Hematopoietic multipotent progenitor cell treated with erythropoietin and hydrocortisone succinate and interleukin-3 and kit ligand, for 15 days (in vitro differentiated cells): ENCODE data around the gene STPG3.
A peak's percentile ranks its signal among the peaks of the same experiment; 100 is the strongest.

Source experiments
- DNase-seq: peaks from one replicate; pipeline ENCODE4 v3.0.0-alpha.2; 2015; ENCODE audit warnings: low spot score

STPG3 gene

DNA sequence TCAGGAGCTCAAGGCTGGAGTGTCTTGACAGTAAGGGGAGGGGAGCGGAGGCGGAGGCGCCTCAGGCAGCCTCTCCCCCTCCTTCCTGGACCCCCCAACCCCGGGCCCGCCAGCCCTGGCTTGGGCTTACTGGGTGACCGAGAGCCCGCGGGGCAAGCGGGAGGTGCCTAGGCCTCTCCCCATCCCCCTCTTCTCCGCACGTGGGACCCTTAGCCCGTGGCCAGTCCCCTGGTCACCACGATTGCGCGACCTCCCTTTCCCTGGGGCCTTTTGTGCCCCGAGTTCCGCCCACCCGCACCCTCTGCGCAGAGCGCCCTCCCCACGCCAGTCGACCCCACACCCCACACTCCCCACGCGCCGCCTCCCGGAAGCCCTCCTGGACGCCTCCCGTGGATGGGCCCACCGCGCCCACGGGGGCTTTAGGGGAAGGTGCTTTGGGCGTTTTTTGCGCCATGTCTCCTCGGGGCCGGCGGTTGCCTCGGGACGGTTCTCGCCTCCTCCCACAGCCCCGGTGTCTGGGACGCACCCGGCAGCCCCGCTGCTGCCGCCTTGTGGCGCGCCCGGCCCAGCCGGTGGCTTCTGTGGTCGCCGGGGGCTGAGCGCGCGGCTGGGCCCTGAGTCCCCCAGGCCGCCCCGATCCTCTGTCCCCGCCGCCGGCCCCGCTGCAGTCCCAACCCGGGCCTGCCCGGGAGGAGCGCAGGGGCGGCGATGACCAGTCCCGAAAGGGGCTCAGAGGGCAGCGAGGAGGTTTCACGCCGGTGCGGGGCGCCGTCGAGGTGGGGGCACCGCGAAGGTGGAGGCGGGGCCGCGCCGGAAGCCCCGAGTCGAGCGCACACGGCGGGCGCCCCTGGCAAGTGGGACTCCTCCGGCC is 29.6 kb downstream of the STPG3 start:
- no peak for DNase-seq

DNA sequence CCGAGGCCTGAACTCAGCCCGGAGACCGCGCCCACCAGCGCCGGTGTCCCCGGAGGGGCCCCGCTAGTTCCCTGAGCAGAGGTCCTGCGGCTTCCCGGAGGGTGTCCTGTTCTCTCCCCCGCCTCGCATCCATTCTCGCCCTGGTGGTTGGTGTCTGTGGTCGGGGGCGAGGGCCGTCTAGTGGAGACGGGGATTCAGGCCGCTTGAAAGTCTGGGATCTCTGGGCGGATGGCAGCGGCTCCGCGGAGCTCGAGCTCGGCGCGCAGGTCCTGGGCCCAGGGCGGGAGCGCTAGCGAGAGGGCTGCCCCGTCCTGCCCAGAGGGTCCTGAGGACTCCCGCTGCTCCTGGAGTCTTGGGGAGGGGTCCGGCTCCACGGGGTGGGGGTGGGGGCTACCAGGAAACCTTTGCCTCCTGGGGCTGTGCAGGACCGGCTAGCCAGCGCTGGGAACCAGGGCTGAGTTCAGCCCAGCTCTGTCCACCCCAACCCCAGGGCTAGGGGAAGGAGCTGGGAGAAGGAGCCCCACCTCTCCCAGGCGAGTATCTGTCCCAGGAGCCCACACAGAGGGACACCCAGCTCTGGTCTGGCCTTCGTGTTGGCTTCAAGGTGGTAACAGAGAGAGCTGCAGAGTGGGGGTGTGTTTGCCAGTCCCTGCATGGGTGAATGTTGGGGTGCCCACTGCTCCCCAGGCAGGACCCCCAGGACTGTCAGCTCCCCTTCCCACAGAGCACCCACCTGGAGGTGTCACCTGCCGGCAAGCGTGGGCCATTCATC is 30.4 kb downstream of the STPG3 start:
- no peak for DNase-seq

DNA sequence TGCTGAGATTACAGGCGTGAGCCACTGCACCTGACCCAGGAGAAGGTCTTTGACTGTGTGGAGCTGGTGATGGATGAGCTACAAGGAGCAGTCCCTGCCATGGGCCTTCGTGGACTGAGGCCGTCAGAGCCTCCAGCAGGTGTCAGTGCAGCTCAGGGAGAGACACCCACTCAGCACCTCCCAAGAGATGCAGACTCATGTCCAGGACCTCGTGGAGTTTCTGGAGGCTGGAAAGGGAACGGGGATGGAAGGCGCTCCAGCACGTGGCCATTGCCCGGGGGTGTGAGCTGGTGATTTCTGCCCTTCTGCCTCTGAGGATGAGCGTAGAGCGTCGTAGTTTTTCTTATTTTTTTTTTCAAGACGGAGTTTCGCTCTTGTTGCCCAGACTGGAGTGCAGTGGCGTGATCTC is 35.9 kb downstream of the STPG3 start:
- no peak for DNase-seq

DNA sequence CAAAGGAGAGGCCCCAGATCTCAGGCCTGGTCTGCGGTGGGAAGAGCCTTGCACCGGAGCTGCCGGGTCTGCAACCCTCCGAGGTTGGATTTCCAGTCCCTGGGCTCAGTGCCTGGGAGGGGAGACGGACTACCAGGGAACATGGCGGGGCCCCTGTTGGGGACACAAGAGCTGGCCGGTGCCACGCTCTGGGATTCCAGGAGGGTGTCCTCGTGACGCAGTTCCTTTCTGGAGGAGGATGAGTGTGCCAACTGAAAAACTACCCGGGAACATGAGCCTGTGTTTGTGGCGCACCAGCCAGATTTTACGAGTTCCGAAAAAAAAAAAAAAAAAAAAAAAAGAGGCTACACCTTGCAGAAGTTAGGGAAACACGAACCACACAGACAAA is 42.0 kb downstream of the STPG3 start:
- DNase-seq = no peak

DNA sequence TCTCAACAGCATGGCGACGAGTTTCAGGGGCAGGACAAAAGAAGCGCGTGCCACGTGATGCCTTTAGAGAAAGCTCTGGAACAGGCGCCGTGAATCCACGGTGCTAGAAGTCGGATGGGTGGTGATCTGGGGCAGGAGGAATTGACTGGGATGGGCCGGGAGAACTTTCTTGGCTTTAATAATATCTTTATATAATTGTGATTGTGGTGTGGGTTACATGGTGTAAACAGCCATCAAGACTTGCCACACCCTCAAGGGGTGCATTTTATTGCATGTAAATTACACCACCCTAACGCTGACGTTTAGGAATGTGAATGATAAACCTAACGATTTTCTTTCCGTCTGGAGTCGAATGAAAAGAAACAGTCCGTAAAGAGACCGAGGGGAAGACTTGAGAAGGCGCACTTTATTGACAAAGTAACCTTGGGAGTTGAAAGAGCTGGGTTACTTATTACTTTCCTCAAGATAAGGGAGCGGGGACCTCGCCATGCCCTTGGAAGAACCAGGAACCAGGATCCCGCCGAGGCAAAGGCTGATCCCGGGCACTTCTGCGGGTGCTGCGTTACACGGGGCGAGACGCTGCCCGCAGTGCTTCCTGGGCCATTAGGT is 42.5 kb downstream of the STPG3 start:
- no peak for DNase-seq

DNA sequence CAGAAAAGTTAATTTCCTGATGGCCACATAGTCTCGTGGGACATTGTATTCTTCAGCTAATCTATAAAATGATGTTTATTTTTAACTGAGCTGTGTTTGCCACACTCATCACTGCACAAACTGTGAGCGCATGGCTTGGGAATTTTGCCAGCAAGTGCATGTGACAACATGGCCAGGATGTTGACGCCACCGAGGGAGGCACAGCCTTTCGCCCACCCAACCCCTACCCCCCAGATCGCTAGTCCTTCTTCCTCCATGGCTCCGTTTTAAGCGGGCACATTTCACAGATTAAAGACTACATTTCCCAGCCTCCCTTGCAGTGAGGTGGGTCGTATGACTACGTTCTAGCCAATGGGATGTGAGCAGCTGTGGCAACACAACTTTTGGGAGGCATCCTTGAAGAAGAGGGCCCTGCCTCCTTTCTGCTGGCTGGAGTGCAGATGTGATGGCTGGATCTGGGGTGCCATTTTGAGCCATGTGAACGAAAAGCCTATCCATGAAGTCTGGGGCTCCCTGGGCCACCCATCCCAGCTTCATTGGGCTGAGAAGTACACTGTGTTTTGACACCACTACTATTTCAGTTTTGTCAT is 43.1 kb downstream of the STPG3 start:
- DNase-seq = no peak

DNA sequence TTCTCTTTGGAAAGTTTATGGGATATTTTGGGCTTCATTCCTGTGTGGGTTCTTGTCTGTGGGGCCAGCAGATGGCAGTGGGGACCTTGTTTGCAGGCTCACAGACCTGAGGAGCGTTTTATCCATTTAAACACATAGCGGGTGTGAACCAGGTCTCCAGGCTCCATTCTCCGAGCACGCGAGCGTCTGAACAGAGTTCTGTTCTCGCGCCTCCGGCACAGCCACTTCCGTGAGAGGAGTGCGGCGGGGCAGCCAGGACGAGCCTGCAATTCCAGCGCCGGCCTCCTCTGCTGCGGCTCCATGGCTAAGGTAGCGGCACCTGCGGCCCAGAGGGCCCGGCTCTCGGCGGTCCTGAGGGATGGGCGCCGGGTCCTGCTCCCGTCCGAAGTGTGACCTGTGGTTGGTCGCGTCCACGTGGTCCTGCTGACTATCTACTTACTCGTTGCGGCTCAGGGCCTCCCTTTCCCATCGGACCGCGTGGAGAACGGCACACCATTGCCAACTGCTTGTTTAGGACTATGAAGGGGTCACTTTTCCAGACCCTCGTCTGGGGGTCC is 43.7 kb downstream of the STPG3 start:
- no peak for DNase-seq

DNA sequence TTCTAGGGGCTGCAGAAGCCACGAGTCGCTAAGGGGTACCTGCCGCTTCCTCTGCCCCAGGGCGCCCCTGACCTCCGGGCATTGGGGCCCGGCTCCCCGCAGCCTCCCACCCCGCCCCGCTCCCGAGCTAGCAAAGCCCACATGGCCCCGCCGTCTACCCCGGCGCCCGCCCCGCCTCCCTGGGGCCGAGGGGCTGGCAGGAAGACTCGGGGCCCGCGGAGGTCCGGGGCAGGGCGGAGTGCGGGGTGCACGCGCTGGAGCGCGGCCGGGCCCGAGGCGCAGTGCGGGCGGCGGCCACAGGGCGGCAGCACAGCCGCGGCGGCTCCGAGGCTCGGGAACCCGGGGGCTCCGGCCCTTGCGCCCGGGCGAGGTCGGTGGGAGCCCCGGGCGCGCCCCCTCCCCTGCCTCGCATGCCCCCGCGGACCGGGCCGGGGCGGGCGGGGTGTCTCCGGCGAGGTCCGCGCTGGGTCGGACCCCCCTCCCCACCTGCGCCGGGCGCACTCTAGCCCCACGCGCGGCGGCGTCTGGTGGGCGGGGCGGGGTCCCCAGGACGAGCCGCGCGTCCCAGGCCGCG is 44.2 kb downstream of the STPG3 start:
- DNase-seq = peak; percentile 14

DNA sequence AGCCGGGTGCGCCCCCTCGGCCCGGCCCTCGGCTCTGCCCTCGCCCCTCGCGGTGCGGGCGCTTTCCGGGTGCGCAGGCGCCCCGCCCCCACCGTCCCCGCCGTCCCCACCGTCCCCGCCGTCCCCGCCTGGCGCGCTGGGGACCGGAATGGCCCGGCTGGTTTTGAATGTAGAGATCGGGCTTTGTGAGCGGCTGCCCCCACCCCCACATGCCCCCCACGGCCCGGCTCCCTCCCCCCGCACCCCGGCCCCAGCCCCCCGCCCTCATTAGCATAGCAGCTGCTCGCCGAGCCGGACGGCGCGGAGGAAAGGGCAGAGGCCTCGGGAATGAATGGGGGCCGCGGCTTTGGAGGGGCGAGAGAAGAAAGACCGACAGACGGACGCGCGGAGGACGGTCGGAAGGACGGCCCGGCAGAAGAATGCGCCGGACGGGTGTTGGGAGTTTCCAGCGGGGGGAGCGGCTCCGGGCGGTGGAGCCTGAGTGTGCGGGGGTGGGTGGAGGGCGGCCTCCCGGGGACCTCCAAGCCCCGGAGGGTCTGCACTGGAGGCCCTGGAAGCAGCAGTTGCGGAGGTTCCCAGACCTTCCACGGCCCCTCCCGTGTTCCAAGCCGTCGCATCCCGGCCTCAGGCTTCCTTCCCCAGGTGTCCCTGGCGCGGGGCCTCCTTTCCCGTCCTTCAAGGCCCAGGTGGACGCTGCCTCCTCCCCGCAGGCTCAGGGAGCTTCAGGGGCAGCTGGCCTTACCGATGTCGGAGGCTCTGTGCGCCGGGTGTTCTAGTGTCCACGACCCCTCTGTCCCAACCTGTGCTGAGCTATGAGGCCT is 45.0 kb downstream of the STPG3 start:
- DNase-seq = no peak

DNA sequence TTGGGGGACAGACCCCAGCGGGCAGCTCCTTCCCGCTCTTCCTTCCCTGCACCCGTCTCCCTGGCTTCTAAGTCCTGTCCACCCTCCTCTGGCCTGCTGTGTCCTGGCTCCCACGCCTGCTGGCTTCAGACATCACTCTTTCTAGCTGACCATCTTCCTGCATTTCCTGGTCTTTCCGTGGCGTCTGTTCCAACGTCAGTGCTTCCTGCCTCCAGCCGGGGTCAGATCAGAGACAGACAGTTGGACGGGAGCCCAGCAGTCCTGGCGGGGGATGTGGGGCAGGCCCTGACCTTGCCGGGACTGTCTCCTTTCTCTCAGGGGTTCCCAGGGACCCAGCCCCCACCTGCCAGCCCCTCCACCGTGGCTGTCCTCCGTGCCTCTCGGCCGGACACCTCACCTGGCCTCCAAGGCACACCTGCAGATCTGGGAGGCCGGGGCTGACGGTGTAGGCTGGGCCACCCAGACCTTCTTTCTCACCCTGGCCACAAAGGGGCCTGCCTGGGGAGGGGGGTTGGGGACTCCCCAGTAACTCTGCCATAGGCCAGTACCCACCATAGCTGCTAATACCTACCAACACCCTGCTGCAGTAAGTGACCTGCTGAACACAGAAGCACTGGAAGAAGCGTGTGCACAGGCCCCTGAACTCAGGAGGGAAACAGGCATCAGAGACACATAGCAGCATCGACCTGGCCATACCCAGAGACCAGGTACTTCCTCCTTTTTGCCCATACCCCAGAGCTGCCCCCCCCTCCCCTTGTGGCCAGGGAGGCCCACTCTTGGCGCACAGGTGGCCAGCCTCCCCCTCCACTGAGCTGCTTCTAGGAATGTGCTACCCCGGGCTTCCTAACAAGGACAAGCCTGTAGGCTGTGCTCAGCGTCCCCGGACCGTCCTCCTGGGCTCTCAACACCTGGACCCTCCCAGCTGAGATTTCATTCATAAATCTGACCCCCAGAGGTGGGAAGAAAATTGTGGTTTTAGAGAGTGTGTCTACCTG is 45.9 kb downstream of the STPG3 start:
- no peak for DNase-seq

DNA sequence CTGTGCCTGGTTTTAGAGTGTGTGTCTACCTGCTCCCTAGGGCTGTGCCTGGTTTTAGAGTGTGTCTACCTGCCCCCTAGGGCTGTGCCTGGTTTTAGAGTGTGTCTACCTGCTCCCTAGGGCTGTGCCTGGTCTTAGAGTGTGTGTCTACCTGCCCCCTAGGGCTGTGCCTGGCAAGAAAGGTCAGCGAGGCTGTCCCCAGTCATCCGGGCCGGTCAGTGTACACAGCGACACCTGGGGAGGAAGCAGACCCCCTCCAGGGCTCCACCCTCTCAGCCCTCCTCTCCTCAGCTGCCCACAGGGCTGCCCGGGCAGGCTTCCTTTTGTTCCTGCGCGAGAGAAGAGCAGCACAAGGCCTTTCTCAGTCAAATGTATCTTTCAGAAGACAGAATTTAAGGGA is 46.9 kb downstream of the STPG3 start:
- DNase-seq = no peak

DNA sequence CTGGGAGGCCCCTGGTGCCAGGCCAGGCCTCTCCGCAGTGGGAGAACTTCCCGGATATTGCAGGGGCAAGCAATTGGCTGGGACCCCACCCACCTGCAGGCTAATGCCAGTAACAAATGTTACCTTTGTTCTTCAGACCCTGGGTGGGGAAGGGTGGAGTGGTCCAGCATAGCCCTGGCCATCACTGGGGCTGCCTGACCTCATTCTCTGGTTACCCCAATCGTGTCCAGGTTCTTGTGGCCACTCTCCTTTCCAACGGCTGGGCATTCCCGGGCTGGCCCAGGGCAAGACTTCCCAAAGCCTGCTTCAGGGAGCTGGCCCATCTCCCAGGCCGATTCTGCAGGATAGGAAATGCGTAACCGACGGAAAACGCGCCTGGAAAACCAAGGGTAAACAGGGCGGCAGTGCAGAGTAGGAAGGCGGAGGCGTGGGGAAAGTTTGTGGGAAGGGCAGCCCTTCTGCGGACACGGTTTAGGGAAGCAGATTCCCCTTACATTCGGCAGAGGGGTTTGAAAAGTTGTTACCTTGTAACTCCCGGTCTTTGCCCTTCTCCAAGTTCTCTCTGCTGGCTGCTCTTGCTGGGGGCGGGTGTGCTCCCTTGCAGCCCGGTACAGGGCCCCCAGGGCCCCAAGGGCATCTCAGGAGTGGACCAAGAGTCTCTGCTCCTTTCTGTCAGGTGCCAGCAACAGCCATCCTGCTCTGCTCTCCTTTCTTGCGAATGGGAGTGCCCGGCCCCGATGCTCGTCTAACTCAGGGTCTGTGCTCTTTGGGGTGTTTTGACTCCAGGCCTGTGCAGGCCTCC is 47.5 kb downstream of the STPG3 start:
- no peak for DNase-seq

DNA sequence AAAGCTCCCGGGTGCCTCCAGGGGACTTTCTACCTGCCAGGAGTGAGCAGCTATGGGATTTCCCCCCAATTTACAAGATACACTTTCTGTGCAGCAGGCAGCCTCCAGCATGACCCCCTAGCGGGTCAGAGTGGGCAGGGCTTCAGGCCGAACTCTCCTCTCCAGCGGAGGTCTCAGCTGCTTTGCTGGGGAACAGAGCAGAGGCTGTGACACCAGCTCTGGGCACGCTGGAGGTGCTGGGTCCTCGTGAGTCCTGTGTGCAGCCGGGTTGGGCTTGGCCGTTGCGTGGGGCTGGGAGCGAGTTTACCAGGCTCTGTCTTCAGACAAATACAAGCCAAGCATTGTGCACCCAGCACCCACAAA is 48.1 kb downstream of the STPG3 start:
- DNase-seq = no peak

DNA sequence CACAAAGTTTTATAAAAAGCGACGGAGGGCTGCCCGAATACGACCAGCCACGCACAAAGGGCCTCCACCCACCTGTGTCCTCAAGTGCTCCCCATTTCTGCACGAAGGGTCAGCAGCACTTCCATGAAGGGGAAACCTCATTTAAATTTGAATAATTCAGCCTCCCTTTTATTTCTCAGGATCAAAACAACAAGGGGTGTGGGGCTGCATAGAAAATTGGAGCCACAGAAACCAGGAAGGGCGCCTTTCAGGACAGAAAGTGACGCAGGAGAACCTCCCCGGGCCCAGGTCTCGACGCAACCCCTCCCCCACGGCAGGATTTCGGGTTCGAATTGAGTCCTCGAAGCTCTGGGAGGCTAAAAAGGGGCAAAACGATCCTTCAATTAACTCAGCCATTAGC is 48.9 kb downstream of the STPG3 start:
- no peak for DNase-seq

DNA sequence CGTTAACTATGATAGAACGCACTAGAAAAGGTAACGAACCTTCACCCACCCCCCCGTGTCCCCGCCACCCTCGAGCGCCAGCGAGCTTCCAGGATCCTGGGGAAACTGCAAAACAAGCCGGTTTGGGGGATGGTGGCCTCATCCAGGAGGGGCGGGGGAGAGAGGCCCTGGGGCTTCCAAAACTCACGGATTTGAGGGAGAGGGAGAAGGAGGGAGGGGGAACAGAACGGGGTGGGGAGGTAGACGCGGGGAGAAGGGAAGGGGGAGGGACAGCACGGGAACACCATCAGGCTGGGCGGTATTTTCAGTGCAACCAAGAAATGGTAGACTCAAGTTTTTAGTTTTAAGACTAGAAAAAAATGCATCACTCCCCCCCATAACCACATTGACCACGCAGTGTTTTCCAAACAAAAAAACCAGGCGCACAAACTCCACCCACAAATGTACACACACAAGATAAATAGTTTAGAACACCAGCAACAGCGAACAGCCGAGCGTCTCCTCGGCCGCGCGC is 49.5 kb downstream of the STPG3 start:
- no peak for DNase-seq

DNA sequence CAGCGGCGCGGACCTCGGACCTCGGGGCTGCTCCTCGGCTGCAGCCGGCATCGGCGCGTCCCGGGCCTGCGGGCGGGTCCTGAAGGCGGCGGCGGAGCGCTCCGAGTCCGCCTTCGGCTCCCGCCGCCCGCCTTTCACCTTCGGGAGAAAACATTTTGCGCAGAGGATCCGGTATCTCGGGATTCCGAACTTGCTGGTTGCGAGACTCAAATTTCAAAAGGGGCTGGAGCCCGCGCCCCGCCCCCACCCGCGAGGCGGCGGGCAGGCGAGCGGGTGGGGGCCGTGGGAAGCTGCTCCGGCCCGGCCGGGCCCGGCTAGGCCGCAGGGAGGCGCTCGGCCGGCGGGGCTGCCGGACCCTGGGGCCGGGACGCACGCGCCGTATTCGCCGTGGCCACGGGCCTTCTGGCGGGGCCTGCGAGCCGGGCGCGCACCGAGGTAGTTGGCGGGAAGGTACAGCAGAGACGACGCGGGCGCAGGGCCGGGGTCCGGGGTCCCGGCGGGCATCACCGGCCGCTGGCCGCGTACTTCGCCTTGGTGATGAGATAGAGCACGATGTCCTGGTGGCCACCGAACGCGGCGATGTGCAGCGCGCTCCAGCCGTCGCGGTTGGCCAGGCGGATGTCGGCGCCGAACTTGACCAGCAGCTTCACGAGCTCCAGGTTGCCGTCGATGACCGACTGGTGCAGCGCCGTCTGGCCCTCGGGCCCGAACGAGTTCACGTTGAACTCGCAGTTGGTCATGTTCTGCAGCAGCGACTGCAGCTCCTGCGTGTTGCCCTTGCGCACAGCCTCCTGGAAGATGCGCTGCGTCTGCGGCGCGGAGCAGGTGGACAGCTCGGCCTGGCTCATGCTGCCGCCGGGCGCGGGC is 50.2 kb downstream of the STPG3 start:
- DNase-seq = no peak

DNA sequence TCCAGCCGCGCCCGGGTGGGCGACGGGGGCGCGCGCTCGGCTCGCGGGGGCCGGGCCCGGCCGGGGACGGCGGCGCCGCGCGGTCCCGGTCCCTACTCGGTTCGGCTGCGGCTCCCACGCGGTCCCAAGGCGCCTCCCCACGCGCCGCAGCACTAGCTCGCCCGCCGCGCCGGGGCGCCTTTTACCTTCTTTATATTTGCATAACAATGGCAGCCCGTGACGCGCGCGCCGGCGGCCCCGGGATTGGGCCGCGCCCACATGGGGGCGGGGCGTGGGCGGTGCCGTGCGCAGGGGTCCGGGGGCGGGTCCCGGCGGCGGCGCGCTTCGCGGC is 51.0 kb downstream of the STPG3 start, which contains the start of gene NRARP:
NRARP (minus strand) TSS at position 154 of the 331 bp plus-strand sequence. CDS start 343 bp downstream, outside the sequence.
- DNase-seq = peak; percentile 53
